ENCODE data around the gene PRR27. TPM values are rescaled to one million over a fixed set of nuclear protein-coding genes. Genes with fewer than 3 reads are reported as not detected.

The PRR27 gene
- total RNA-seq, 4 donors from 2014 or later: not detected

Other genes starting within 250 kb of the PRR27 start
- gene CSN1S1, start 223.2 kb upstream of the PRR27 start, total RNA-seq: not detected
- gene CSN2, start 188.5 kb upstream of the PRR27 start, total RNA-seq: not detected
- gene STATH, start 158.3 kb upstream of the PRR27 start, total RNA-seq: not detected
- gene HTN3, start 125.8 kb upstream of the PRR27 start, total RNA-seq: not detected
- not detected for gene HTN1, start 103.8 kb upstream of the PRR27 start, total RNA-seq
- gene ODAM, start 41.5 kb downstream of the PRR27 start, total RNA-seq: not detected
- gene FDCSP, start 71.9 kb downstream of the PRR27 start, total RNA-seq: 1 to 10 TPM in 1 of 4 donors, not detected in 3; 5.7 TPM
- gene CSN3, start 88.4 kb downstream of the PRR27 start, total RNA-seq: not detected
- not detected for gene CABS1, start 180.7 kb downstream of the PRR27 start, total RNA-seq
- gene SMR3A, start 206.5 kb downstream of the PRR27 start, total RNA-seq: not detected
- not detected for gene SMR3B, start 228.9 kb downstream of the PRR27 start, total RNA-seq
- gene OPRPN, start 243.7 kb downstream of the PRR27 start, total RNA-seq: not detected

All from esophagus squamous epithelium (tissue), 4 donors.